OCI-LY3 (cell line): ENCODE results near the gene BCAR3.

ENCODE experiments used
- H2AFZ ChIP-seq: fragments of 200-600, 300-600 bp; shearing (Covaris generic); 2 replicates; pipeline ENCODE4 v1.6.0; 2014; ENCODE audit warnings: antibody characterized with exemption, low read depth, low read length
- H3K27ac ChIP-seq: fragments of 200-600, 300-600 bp; sonication (generic); 2 replicates; pipeline ENCODE4 v1.5.1; 2014; ENCODE audit warnings: mild to moderate bottlenecking, low read length, moderate library complexity, mixed read lengths
- H3K27me3 ChIP-seq: fragments of 200-600, 300-600 bp; sonication (generic); 2 replicates; pipeline ENCODE4 v1.6.1; 2014; ENCODE audit warnings: low read depth, low read length, mixed read lengths
- H3K36me3 ChIP-seq: fragments of 200-600, 300-600 bp; sonication (generic); replicated peaks from 2 replicates; pipeline ENCODE3; 2014; ENCODE audit warnings: low read depth, low read length, mixed read lengths
- H3K4me1 ChIP-seq: fragments of 300-600, 200-600 bp; sonication (generic); 2 replicates; pipeline ENCODE4 v1.6.1; 2014; ENCODE audit warnings: low read length, mixed read lengths
- H3K4me2 ChIP-seq: fragments of 200-600, 300-600 bp; sonication (generic); 2 replicates; pipeline ENCODE4 v1.6.1; 2014; ENCODE audit warnings: low read length, mixed read lengths
- H3K4me3 ChIP-seq: fragments of 300-600, 200-600 bp; sonication (generic); 2 replicates; pipeline ENCODE4 v1.5.1; 2014; ENCODE audit warnings: antibody characterized with exemption, mild to moderate bottlenecking, low read length, moderate library complexity
- H3K79me2 ChIP-seq: fragments of 300-600, 200-600 bp; shearing (Covaris generic); 2 replicates; pipeline ENCODE4 v1.6.1; 2014; ENCODE audit warnings: mild to moderate bottlenecking, low read length, mixed read lengths
- H3K9ac ChIP-seq: fragments of 300-600, 200-600 bp; shearing (Covaris generic); 2 replicates; pipeline ENCODE4 v1.6.0; 2014; ENCODE audit warnings: mild to moderate bottlenecking, low read length, moderate library complexity
- H3K9me3 ChIP-seq: fragments of 200-600, 300-600 bp; shearing (Covaris generic); 2 replicates; pipeline ENCODE4 v1.6.1; 2014; ENCODE audit warnings: low read length, mixed read lengths; ENCODE audit not compliant: insufficient read depth
- H4K20me1 ChIP-seq: fragments of 200-600, 300-600 bp; sonication (generic); 2 replicates; pipeline ENCODE4 v1.6.1; 2016; ENCODE audit warnings: low read length, mixed read lengths; ENCODE audit not compliant: insufficient read depth
- CTCF ChIP-seq: fragments of 200-600, 300-600 bp; sonication (generic); IDR thresholded peaks from 2 replicates; pipeline ENCODE4 v1.5.1; 2014; ENCODE audit warnings: antibody characterized with exemption, low read length, low read depth
- EZH2phosphoT487 ChIP-seq: fragments of 200-600 bp; shearing (Covaris generic); IDR thresholded peaks from 2 replicates; pipeline ENCODE4 v1.6.1; 2018; ENCODE audit warnings: antibody characterized with exemption, mixed run types, low read depth

BCAR3 gene

GRCh38 chr1:93518516-93518915, 163.1 kb downstream of the BCAR3 start:
- Histone ChIP-seq H3K27ac (no peak overlapping the region), H3K79me2 (no peaks in the 10 kb centered on the region), H3K9ac (no peak overlapping the region), H3K4me1 (no peaks in the 10 kb centered on the region), H3K9me3 (no peaks in the 10 kb centered on the region), H2AFZ (no peak overlapping the region), H4K20me1 (no peaks in the 10 kb centered on the region), H3K36me3 (no peaks in the 10 kb centered on the region), H3K4me3 (no peak overlapping the region), H3K4me2 (no peak overlapping the region), H3K27me3 (no peaks in the 10 kb centered on the region)
- TF ChIP-seq CTCF: no peak
- TF ChIP-seq EZH2phosphoT487: no peak

GRCh38 chr1:93516164-93516563, 165.5 kb downstream of the BCAR3 start:
- no peaks in the 10 kb centered on the region for H3K9me3 ChIP-seq
- no peak overlapping the region for H3K4me2 ChIP-seq
- H2AFZ ChIP-seq: no peak overlapping the region
- no peak overlapping the region for H3K27ac ChIP-seq
- no peaks in the 10 kb centered on the region for H3K4me1 ChIP-seq
- no peak overlapping the region for H3K9ac ChIP-seq
- H3K36me3 ChIP-seq: no peaks in the 10 kb centered on the region
- no peaks in the 10 kb centered on the region for H3K27me3 ChIP-seq
- no peaks in the 10 kb centered on the region for H4K20me1 ChIP-seq
- no peak overlapping the region for H3K4me3 ChIP-seq
- TF ChIP-seq CTCF (no peak), EZH2phosphoT487 (no peak)
- H3K79me2 ChIP-seq: no peaks in the 10 kb centered on the region
